Gastroesophageal sphincter (tissue), 3 donors: ENCODE measurements around the gene CFTR.

Source experiments
- POLR2AphosphoS5 ChIP-seq: sonication (generic); formaldehyde crosslinking; IDR thresholded peaks from one replicate; pipeline ENCODE4 v1.6.1; 2017; ENCODE audit warnings: antibody characterized with exemption
- TF ChIP-seq, protein P1 (sequence below), 4 experiments: fragments of 200-600 bp in 2 of 4; fragments of 450-650 bp in 2 of 4; sonication (generic) in 1 of 4; IDR thresholded peaks; one replicate each; pipeline ENCODE4 v1.5.1; 2017 to 2019; ENCODE audit warnings: antibody characterized with exemption in 4 of 4, mild to moderate bottlenecking in 2 of 4, moderate library complexity in 2 of 4

DNA sequence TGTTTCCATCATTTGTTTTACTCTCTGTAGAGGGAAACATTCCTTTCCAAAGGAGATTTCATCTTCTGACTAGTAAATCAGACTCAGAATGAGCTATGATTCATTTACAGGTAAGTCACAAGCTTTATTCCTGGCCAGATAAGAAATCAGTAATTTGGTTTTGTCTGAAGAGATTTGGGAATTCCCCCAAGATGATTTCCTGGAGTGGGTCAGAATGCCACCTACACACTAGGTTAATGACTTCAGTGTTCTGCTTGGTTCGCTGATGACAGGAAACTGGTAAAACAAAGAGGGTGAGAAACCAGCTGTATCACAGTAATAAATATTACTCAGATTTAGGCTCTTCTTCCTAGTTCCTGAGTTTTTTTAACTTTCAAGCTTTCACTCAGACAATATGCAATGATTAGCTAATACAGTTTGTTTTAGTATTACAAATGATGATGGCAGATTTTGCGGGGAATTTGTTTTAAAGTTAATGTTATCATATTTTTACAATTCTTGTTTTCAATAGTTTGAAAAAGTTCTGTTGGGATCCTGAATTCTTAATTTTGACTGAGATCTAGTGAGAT is 44.3 kb upstream of the CFTR start:
- TF ChIP-seq, protein P1, sequence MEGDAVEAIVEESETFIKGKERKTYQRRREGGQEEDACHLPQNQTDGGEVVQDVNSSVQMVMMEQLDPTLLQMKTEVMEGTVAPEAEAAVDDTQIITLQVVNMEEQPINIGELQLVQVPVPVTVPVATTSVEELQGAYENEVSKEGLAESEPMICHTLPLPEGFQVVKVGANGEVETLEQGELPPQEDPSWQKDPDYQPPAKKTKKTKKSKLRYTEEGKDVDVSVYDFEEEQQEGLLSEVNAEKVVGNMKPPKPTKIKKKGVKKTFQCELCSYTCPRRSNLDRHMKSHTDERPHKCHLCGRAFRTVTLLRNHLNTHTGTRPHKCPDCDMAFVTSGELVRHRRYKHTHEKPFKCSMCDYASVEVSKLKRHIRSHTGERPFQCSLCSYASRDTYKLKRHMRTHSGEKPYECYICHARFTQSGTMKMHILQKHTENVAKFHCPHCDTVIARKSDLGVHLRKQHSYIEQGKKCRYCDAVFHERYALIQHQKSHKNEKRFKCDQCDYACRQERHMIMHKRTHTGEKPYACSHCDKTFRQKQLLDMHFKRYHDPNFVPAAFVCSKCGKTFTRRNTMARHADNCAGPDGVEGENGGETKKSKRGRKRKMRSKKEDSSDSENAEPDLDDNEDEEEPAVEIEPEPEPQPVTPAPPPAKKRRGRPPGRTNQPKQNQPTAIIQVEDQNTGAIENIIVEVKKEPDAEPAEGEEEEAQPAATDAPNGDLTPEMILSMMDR (IDR thresholded peaks at IDR 0.05): no peak
- no peak for TF ChIP-seq POLR2AphosphoS5
